ENCODE results near the gene FBXL7.
A peak's percentile ranks its signal among the peaks of the same experiment; 100 is the strongest.

FBXL7 gene

GRCh38 chr5:15682122-15682521, 182.1 kb downstream of the FBXL7 start:
- FAIRE-seq, result no peak

DNA sequence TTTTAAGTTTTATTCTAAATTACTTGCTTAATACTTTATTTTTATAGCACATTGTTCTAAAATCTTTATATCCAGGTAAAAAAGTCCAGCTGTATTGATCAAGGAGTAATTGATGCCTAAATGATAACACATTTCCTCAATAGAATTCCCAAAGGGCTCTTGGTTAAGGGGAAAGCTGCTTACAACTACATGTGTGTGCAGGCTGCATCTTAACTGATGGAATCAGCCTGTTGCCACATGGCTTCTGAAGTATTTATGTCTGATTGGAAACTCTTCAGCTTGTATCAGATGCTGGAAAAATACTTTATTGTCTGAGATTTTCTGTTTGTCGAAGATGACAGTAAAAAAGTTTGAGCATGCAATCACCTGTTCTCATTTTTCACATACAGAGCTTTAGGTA, 182.6 kb downstream of the FBXL7 start:
- no peak for FAIRE-seq

GRCh38 chr5:15683332-15683731, 183.4 kb downstream of the FBXL7 start:
- FAIRE-seq, result no peak

DNA sequence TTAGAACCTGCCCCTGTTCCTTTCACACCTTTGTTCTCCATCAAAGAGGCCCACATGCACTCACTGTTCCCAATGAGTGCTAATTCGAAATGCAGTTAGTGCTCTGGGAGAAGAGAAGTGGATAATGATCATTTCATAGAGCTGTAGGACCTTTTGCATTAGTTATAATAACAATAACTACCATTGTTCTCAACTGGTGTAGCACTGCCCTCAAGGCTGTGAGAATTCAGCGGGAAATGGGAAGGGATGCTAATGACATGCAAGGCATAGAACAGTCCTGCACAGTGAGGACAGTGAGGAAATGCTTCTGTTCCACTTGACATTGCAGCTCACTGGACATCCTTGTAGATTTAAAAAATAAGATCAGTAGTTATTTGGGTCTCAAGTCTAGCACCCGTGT, 187.4 kb downstream of the FBXL7 start:
- FAIRE-seq, result no peak

DNA sequence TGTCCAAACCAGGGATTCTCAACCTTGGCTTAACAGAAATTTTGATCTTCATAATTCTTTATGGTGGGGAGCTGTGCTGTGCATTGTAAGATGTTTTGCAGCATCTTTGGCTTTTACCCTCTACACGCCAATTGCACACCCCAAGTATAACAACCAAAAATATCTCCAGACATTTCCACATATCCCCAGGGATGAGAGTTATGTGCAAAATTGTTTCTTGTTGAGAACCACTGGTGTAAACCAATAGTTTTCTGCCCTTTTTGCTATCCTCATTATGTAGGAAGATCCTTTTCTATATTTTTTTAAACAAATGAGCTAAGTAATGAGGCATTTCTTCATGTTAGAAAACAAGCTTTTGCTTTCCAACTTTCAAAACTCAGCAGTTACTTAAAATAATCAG, 189.9 kb downstream of the FBXL7 start:
- FAIRE-seq, result no peak

DNA sequence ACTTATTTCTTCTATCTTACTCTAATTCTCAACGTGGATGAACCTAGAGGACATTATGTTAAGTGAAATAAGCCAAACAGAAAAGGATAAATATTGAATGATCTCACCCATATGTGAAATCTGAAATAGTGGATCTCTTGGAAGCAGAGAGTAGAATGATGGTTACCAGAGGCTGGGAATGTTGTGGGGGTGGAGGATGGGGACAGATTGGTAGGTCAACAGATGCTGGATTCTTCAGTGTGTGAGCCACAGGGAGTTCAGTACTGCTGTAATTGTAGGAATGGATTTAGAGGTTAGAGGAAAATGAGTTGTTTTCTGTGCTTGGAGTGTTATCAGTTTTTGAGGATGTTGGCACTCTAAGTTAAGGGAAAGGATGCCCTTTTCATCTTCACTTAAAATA, 190.6 kb downstream of the FBXL7 start:
- no peak for FAIRE-seq

DNA sequence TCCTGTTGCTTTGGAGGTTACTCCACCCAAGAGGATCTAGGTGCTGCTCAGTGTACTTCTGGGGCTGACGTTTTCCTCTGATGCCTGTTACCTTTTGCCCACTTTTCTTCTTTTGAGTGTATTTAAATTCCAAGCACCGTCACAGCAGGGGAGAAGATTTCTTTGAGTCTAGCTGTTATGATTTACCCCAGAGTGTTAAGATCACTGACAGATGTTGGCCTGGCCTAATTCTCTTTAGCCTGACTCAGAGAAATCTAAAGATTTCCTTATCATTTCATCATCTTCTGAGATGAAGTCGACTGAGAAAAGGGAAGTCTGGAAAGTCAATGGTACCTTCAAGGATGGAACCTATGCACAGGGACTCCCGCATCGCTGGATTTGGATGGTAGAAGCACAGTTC, 191.5 kb downstream of the FBXL7 start:
- no peak for FAIRE-seq

DNA sequence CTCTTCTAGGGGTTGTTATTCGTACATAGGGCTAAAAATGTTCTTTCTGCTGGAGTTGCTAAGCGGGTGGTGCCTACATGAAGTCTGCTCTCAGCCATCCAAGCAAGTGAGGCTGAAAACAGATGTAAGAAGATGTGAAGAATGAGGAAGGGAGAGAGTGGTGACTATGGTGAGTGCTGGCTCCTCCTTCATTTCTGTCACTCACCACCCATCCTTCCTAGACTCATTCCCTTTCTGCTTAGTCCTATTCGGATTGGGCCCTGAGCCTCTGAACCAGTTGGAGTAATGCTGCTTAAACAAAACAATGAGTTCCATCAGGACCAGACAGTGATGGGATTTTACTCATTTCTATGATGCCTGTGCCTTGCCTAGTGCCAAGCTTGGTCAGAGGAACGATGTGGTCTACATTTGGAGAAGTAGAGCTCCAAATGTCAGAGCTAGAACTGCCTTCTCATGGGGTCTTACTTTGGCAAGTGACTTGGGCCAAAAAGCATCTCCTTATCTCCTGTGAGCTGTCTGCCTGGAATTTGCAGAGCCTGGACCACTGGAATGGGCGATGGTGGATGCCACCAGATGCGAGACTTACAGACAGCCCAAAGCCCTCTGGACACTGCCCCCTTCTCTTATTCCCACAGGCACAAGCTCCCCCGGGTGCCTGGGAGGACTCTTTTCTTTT, 192.9 kb downstream of the FBXL7 start:
- no peak for FAIRE-seq

DNA sequence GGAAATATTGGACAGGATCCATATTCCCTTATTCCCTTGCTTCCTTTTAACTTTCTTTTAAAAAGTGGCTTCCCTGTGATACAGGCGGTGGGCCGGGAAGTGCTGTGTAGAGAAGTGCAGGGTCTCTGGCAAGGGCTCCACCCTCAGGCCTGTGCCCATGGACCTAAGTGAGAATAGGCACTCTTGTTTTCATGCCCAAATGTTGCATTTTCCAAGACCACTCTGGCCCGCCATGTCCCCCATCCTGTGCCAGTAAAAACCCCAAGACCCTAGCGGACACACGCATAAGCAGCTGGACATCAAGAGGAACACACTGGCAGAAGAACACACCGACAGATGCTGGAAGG, 193.4 kb downstream of the FBXL7 start:
- no peak for FAIRE-seq

DNA sequence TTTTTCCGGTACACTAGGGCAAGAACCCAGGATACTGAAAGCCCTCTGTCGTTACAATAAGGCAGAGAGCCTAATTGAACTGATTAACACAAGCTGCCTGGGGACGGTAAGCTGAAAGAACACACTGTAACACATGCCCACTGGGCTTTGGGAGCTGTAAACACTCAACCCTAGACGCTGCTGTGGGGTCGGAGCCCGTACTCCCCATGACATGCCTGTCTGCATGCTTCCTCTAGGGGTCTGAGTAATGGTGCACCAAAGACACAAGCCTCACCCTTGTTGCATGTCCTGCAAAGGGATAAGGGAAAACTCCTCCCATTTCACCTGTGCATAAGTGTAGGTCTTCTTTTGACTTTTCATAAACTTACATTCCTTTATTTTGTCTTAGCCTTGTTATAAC, 194.0 kb downstream of the FBXL7 start:
- no peak for FAIRE-seq

- peak; percentile 78 for FAIRE-seq
Measured at GRCh38 chr5:15694696-15695214, 194.8 kb downstream of the FBXL7 start.

GRCh38 chr5:15695215-15695731, 195.3 kb downstream of the FBXL7 start:
- FAIRE-seq, result no peak

DNA sequence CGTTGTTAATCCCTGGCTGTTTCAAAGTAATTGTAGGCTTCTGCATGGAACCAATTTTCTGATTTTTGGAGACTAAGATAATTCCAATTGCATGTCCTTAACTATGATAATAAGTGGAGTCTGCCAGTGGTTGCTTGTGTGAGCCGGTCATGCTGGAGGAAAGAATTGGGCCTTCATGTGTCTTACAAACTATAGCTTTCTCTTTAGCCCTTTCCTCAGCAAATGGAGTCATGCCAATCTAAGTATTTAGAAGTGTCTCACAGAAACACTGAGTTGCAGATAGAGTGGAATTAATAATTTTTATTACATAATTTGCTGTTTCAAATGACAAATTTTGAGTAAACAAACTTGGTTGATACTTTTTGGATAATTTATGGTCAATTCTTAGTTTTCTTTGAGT, 200.4 kb downstream of the FBXL7 start:
- no peak for FAIRE-seq

GRCh38 chr5:15702102-15702501, 202.1 kb downstream of the FBXL7 start:
- no peak for FAIRE-seq

- FAIRE-seq, result no peak
Measured at GRCh38 chr5:15703901-15704300, 203.9 kb downstream of the FBXL7 start.

GRCh38 chr5:15704397-15704947, 204.5 kb downstream of the FBXL7 start:
- no peak for FAIRE-seq

DNA sequence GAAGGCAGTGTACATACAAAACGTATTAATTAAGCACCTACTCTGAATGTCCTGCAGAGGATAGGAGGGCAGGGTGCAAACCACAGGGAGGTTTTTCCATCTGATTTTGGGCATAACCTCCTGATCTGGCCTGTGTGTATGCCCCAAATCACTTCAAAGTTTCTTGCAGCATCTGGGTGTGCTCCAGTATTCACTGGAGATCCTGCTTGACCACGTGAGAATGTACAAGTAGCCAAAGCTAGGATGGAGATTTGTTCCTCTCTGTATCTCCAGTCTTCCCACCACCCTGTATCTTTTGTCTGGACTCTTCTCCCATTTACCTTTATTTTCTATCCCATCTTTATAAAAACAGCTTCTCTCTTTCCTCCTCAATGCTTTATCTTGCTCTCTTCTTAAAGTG, 207.7 kb downstream of the FBXL7 start:
- no peak for FAIRE-seq

DNA sequence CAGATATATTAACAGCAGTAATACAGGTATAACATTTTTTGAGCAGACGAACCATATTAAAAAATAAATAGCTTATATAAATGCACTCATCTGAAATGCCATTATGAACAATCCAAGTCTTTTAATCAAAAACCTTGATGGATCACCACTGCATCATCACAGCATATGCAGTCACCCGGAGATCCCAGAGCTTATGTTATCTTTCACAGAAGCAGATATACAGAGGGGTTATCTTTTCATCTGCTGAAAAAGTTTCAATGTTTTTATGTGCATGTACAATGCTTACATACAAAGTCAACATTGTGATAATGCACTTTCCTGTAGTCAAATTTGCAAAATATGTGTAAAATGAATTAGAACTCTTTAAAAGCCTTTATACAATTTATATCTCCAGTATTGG, 211.9 kb downstream of the FBXL7 start:
- no peak for FAIRE-seq

- FAIRE-seq, result no peak
Measured at GRCh38 chr5:15715535-15715934, 215.6 kb downstream of the FBXL7 start.

GRCh38 chr5:15715967-15716366, 216.0 kb downstream of the FBXL7 start:
- no peak for FAIRE-seq

DNA sequence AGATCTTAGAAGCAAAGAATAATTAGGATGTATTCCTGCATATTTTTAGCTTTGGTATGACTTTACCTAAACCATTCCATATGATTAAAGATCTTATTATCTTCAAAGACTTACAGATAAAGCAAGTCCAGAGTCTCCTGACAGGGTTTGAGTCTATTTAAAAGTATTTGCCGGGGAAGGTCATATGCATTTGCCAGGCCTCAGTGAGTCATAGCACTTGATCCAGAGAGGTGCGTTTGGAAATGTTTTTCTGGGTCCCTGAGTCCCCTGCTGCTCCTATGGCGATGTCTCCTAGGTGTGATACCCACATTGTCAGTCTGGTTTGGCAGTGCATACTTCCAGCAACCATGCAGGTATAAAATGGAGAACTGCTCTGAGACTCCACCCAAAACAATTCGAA, 217.0 kb downstream of the FBXL7 start:
- no peak for FAIRE-seq

DNA sequence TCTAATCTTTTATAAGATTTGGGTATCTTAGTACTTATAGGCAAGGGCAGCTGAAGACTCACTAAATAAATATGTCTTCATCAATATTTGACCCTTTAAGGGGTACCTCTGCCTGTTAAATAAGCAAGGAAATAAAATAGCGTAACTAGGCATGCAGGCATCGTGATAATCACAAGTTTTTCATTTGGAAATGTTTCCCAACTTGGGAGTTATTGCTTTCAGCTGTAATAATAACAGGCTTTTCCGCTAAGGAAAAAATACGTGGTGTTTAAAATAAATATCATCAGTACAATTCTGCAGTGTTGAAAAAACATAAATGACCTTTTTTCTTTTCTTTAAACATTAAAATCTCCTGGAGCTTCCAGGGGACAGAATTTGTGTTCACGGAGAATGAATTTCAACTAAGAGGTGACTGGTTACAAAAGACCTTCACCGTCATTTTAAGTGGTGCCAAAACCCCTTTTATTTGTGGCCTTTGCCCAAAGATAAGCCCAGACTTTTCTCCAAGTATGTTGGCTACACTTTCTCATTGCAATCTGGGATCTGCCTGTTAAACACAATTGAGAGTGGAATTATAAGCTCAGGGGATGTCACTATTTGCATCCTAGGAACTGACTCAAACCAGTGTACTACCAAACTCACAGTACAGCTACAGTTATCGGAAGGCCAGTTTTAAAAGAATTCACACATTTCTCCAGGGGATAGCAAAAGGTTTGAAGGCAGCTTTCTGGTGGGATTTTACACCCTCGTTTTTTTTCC, 218.6 kb downstream of the FBXL7 start:
- FAIRE-seq, result peak; percentile 35

- FAIRE-seq, result no peak
Measured at GRCh38 chr5:15719784-15720183, 219.8 kb downstream of the FBXL7 start.

GRCh38 chr5:15720515-15720914, 220.5 kb downstream of the FBXL7 start:
- no peak for FAIRE-seq
